ENCODE data around the gene RBM17. TPM values are rescaled to one million over a fixed set of nuclear protein-coding genes. Genes with fewer than 3 reads are reported as not detected.

RBM17 gene
- total RNA-seq, 1 experiment from 2014 or later = 124 TPM

DNA sequence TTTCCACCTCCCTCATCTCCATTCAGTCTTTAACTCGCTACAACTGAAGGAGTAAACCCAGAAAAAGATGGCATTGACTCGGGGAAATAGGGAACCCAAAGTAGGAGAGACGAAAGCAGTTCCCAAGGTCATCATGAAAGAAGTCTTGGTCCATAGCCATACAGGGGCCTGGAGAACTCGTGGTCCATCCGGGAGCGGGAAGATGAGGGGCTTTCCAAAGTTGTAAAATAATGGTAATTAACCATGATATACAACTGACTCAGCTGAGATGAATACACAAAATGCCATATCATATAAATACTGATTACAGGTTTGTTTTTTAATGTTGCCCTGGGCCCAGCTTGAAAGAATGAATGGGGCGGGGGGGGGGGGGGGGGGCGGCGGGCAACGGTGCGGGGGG lies 32.3 kb downstream of the RBM17 start:
- H3K4me1 ChIP-seq (ENCODE audit: insufficient read depth, low read length) = no peaks in the 10 kb centered on the region
- H4K5ac ChIP-seq (ENCODE audit: insufficient read length, low read depth, low read length) = no peak overlapping the region
- H2BK20ac ChIP-seq (ENCODE audit: low read depth, low read length, poor library complexity, severe bottlenecking) = no peak overlapping the region
- Mint-ChIP-seq H3K4me1 (peaks cover 4 to 7% of the 10 kb centered on the region in 2 experiments; a peak in 3 of 4 replicates), H3K9me3 (no peaks in the 10 kb centered on the region), H3K36me3 (ENCODE audit: insufficient read depth in 1 of 3, low read depth in 3 of 3) (peaks cover 0 to 7% (median under 1%) of the 10 kb centered on the region in 3 experiments; a peak in 5 of 7 replicates), H3K27me3 (ENCODE audit: low read depth) (no peaks in the 10 kb centered on the region), H3K27ac (no peak overlapping the region; a peak in 1 of 7 replicates), H3K4me3 (no peak overlapping the region)
- H3K27me3 ChIP-seq (ENCODE audit: insufficient read depth, low read length) = no peaks in the 10 kb centered on the region
- no peak overlapping the region for H3K27ac ChIP-seq (ENCODE audit: insufficient read length, low read depth, low read length)
- no peak overlapping the region for H2AK5ac ChIP-seq (ENCODE audit: insufficient read length, low read length)
- H3K4me2 ChIP-seq (ENCODE audit: insufficient read depth, insufficient read length, low read length) = no peak overlapping the region
- H3K56ac ChIP-seq (ENCODE audit: insufficient read length, low read depth, low read length) = no peak overlapping the region
- H2BK15ac ChIP-seq (ENCODE audit: low read depth, low read length) = no peak overlapping the region
- no peak overlapping the region for H2BK12ac ChIP-seq (ENCODE audit: insufficient read length, low read depth, low read length)
- no peak overlapping the region for H3T11ph ChIP-seq (ENCODE audit: low read length)
- WGBS (ENCODE audit: extremely low coverage, insufficient read length, low lambda C conversion rate) = no CpG with 5 or more reads among the region's 11 CpGs
- no peak overlapping the region for H2AFZ ChIP-seq (ENCODE audit: low read length)
- H3K23me2 ChIP-seq (ENCODE audit: insufficient read length, low read depth, low read length, poor library complexity, severe bottlenecking) = no peaks in the 10 kb centered on the region
- no peak overlapping the region for H4K91ac ChIP-seq (ENCODE audit: insufficient read length, low read depth, low read length)
- no peaks in the 10 kb centered on the region for H3K9me3 ChIP-seq (ENCODE audit: control insufficient read depth, low read depth, low read length)
- no peaks in the 10 kb centered on the region for H3K79me1 ChIP-seq (ENCODE audit: insufficient read depth, low read depth, low read length, poor library complexity, severe bottlenecking)
- no peak overlapping the region for H3K9ac ChIP-seq (ENCODE audit: extremely low read depth, insufficient read length, low read length)
- no peak overlapping the region for H3K18ac ChIP-seq (ENCODE audit: insufficient read length, low read depth, low read length)
- H2BK5ac ChIP-seq (ENCODE audit: insufficient read length, low read length) = no peak overlapping the region
- H4K20me1 ChIP-seq (ENCODE audit: control insufficient read depth, insufficient read depth, insufficient read length) = no peaks in the 10 kb centered on the region
- no peak overlapping the region for H3K23ac ChIP-seq (ENCODE audit: insufficient read length, low read depth, low read length)
- H4K8ac ChIP-seq (replicated peaks; ENCODE audit: insufficient read length, low read depth, low read length) = no peak overlapping the region
- H2BK120ac ChIP-seq (ENCODE audit: low read depth, low read length, poor library complexity, severe bottlenecking) = no peak overlapping the region
- no peak for DNase-seq
- H3K4ac ChIP-seq (ENCODE audit: low read depth, low read length) = no peak overlapping the region
- TF ChIP-seq, protein P1, sequence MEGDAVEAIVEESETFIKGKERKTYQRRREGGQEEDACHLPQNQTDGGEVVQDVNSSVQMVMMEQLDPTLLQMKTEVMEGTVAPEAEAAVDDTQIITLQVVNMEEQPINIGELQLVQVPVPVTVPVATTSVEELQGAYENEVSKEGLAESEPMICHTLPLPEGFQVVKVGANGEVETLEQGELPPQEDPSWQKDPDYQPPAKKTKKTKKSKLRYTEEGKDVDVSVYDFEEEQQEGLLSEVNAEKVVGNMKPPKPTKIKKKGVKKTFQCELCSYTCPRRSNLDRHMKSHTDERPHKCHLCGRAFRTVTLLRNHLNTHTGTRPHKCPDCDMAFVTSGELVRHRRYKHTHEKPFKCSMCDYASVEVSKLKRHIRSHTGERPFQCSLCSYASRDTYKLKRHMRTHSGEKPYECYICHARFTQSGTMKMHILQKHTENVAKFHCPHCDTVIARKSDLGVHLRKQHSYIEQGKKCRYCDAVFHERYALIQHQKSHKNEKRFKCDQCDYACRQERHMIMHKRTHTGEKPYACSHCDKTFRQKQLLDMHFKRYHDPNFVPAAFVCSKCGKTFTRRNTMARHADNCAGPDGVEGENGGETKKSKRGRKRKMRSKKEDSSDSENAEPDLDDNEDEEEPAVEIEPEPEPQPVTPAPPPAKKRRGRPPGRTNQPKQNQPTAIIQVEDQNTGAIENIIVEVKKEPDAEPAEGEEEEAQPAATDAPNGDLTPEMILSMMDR (conservative IDR thresholded peaks at IDR 0.05) = no peak
- H3K14ac ChIP-seq (ENCODE audit: insufficient read depth, low read length) = no peak overlapping the region
- H3K79me2 ChIP-seq (ENCODE audit: insufficient read depth, low read length) = no peaks in the 10 kb centered on the region
